Nephron progenitor cell (in vitro differentiated cells): Measurements from ENCODE around the gene KLRF2.

Experiments used
- DNase-seq: peaks from one replicate; pipeline ENCODE4 v3.0.0; 2021
- H3K27ac Mint-ChIP-seq: 2 replicates; pipeline ENCODE4 v1.8.0; 2021; ENCODE audit warnings: mild to moderate bottlenecking, moderate library complexity, mixed read lengths
- H3K27me3 Mint-ChIP-seq: 2 replicates; pipeline ENCODE4 v1.8.0; 2021; ENCODE audit warnings: mild to moderate bottlenecking, low read depth, mixed read lengths; ENCODE audit not compliant: poor library complexity
- H3K36me3 Mint-ChIP-seq: 2 replicates; pipeline ENCODE4 v1.8.0; 2021; ENCODE audit warnings: low read depth, mixed read lengths
- H3K4me1 Mint-ChIP-seq: 2 replicates; pipeline ENCODE4 v1.8.0; 2021; ENCODE audit warnings: mixed read lengths
- H3K4me3 Mint-ChIP-seq: 2 replicates; pipeline ENCODE4 v1.8.0; 2021; ENCODE audit warnings: mild to moderate bottlenecking, moderate library complexity, mixed read lengths
- H3K9me3 Mint-ChIP-seq: 2 replicates; pipeline ENCODE4 v1.8.0; 2021; ENCODE audit warnings: mild to moderate bottlenecking, moderate library complexity, mixed read lengths
- CTCF ChIP-seq: fragments of 200-600 bp; sonication (generic); IDR thresholded peaks from 2 replicates; pipeline ENCODE4 v1.5.0; 2021; ENCODE audit warnings: antibody characterized with exemption

Gene KLRF2

GRCh38 chr12:9856151-9856550 lies 25.1 kb upstream of the KLRF2 start:
- H3K27me3 Mint-ChIP-seq: peaks cover 3% of the 10 kb centered on the region
- no peak for DNase-seq
- no peak for TF ChIP-seq CTCF
- no peak overlapping the region for H3K4me3 Mint-ChIP-seq
- H3K27ac Mint-ChIP-seq: no peak overlapping the region
- H3K9me3 Mint-ChIP-seq: no peaks in the 10 kb centered on the region
- no peaks in the 10 kb centered on the region for H3K36me3 Mint-ChIP-seq
- H3K4me1 Mint-ChIP-seq: no peaks in the 10 kb centered on the region

GRCh38 chr12:9856894-9857293 lies 24.4 kb upstream of the KLRF2 start:
- no peak for DNase-seq
- Mint-ChIP-seq H3K9me3 (no peaks in the 10 kb centered on the region), H3K27ac (no peak overlapping the region), H3K27me3 (peaks cover 3% of the 10 kb centered on the region), H3K4me3 (no peak overlapping the region), H3K4me1 (no peaks in the 10 kb centered on the region), H3K36me3 (no peaks in the 10 kb centered on the region)
- TF ChIP-seq CTCF: no peak

GRCh38 chr12:9858135-9858534 lies 23.2 kb upstream of the KLRF2 start:
- no peak for DNase-seq
- no peak overlapping the region for H3K4me3 Mint-ChIP-seq
- no peak overlapping the region for H3K27ac Mint-ChIP-seq
- no peak for TF ChIP-seq CTCF
- no peaks in the 10 kb centered on the region for H3K4me1 Mint-ChIP-seq
- H3K36me3 Mint-ChIP-seq: no peaks in the 10 kb centered on the region
- H3K9me3 Mint-ChIP-seq: no peaks in the 10 kb centered on the region
- peaks cover 3% of the 10 kb centered on the region for H3K27me3 Mint-ChIP-seq

GRCh38 chr12:9864913-9865675 lies 16.2 kb upstream of the KLRF2 start:
- no peak for DNase-seq
- Mint-ChIP-seq H3K27ac (no peak overlapping the region), H3K36me3 (no peaks in the 10 kb centered on the region), H3K9me3 (no peaks in the 10 kb centered on the region), H3K4me3 (no peak overlapping the region), H3K4me1 (peaks cover 5% of the 10 kb centered on the region), H3K27me3 (no peaks in the 10 kb centered on the region)
- TF ChIP-seq CTCF: no peak

- Mint-ChIP-seq H3K4me3 (no peak overlapping the region), H3K27me3 (no peaks in the 10 kb centered on the region), H3K27ac (no peak overlapping the region), H3K9me3 (no peaks in the 10 kb centered on the region), H3K4me1 (peaks cover 5% of the 10 kb centered on the region), H3K36me3 (no peaks in the 10 kb centered on the region)
- no peak for DNase-seq
- no peak for TF ChIP-seq CTCF
Measured at GRCh38 chr12:9866860-9867269, 14.4 kb upstream of the KLRF2 start.

DNA sequence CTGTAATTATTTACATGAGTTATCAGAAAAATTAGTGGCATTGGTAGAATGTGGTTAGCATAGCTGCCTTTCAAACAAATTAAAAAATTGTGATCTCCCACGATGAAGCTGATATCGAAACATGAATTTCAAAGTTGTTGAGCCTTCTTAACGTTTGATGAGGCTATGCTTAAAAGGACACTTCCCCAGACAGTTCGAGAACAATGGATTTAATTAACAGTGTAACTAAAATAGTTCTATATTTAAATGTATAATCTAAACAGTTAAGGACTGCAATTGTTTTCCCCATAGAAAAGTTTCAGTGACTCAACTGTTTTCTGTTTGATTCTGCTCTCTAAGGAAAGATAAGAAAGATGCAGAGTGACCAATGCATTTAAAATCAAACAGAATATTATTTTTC lies 13.8 kb upstream of the KLRF2 start:
- no peak overlapping the region for H3K27ac Mint-ChIP-seq
- no peaks in the 10 kb centered on the region for H3K27me3 Mint-ChIP-seq
- no peak for DNase-seq
- H3K4me3 Mint-ChIP-seq: no peak overlapping the region
- H3K36me3 Mint-ChIP-seq: no peaks in the 10 kb centered on the region
- peaks cover 5% of the 10 kb centered on the region for H3K4me1 Mint-ChIP-seq
- no peaks in the 10 kb centered on the region for H3K9me3 Mint-ChIP-seq
- no peak for TF ChIP-seq CTCF
